A549 (cell line): Measurements from ENCODE around the gene NPIPA8.
"Not testable (repeated sequence)": the region's sequence is repeated elsewhere in the genome, so short reads cannot be mapped to it uniquely, and the experiment has no call there.

ENCODE experiments used
- HDAC2 ChIP-seq: fragments of 200-600 bp; sonication (generic); IDR thresholded peaks from 2 replicates; pipeline ENCODE4 v1.6.1; 2016
- MAFK ChIP-seq: fragments of 450-650 bp; IDR thresholded peaks from 2 replicates; pipeline ENCODE4 v1.6.1; 2014; ENCODE audit not compliant: partially characterized antibody
- MYC ChIP-seq: IDR thresholded peaks from 2 replicates; pipeline ENCODE4 v1.6.1; 2012; ENCODE audit warnings: mild to moderate bottlenecking, inconsistent platforms, low read length, improper control_type of control experiment, borderline replicate concordance
- POLR2A ChIP-seq: IDR thresholded peaks from 2 replicates; pipeline ENCODE4 v1.6.1; 2012; ENCODE audit warnings: mild to moderate bottlenecking, low read length
- SMC3 ChIP-seq: fragments of >200 bp; sonication (Bioruptor Twin); formaldehyde crosslinking; IDR thresholded peaks from 3 replicates; pipeline ENCODE4 v1.6.1; 2018; ENCODE audit warnings: inconsistent platforms
- TFCP2L1 ChIP-seq: fragments of 250-450 bp; sonication (Bioruptor Pico); IDR thresholded peaks from 2 replicates; pipeline ENCODE4 v1.5.0; 2021; ENCODE audit warnings: mild to moderate bottlenecking
- TF ChIP-seq, protein P1 (sequence below): fragments of >200 bp; sonication (Bioruptor Twin); formaldehyde crosslinking; IDR thresholded peaks from 3 replicates; pipeline ENCODE4 v1.5.1; 2016
- TF ChIP-seq, protein P2 (sequence below): IDR thresholded peaks from 2 replicates; pipeline ENCODE4 v1.6.1; 2012; ENCODE audit warnings: low read depth, borderline replicate concordance
- TF ChIP-seq, protein P3 (sequence below): fragments of 450-650 bp; IDR thresholded peaks from 2 replicates; pipeline ENCODE4 v1.6.1; 2014; ENCODE audit warnings: antibody characterized with exemption

DNA sequence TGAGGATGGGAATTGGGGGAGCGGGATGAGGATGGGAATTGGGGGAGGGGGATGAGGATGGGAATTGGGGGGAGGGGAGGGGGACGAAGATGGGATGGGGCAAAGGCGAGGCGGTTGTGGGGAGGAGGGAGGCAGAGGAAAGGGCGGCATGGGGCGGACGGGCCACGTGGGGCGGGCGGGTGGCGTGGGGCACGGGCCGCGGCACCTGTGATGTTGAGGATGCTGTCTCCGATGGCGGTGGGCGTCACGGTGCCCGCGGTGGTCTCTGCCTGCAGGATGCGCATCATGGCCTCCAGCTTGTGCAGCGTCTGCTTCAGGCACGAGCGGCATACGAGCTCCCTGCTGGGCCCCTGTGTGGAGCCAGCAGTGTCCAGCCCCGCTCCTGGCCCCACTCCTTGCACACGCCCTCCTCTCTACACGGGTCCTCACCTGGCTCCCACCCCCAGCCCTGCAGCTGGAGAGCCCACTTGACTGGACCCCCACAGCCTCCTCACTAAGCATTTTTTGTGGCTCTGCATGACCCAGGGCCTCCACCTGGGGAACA is 5.0 kb upstream of the NPIPA8 start:
- TF ChIP-seq TFCP2L1 (CRISPR knock-in tag); MAFK; POLR2A; HDAC2; SMC3; MYC: not testable (repeated sequence)
- TF ChIP-seq, protein P1, sequence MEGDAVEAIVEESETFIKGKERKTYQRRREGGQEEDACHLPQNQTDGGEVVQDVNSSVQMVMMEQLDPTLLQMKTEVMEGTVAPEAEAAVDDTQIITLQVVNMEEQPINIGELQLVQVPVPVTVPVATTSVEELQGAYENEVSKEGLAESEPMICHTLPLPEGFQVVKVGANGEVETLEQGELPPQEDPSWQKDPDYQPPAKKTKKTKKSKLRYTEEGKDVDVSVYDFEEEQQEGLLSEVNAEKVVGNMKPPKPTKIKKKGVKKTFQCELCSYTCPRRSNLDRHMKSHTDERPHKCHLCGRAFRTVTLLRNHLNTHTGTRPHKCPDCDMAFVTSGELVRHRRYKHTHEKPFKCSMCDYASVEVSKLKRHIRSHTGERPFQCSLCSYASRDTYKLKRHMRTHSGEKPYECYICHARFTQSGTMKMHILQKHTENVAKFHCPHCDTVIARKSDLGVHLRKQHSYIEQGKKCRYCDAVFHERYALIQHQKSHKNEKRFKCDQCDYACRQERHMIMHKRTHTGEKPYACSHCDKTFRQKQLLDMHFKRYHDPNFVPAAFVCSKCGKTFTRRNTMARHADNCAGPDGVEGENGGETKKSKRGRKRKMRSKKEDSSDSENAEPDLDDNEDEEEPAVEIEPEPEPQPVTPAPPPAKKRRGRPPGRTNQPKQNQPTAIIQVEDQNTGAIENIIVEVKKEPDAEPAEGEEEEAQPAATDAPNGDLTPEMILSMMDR, result not testable (repeated sequence)
- TF ChIP-seq, protein P2, sequence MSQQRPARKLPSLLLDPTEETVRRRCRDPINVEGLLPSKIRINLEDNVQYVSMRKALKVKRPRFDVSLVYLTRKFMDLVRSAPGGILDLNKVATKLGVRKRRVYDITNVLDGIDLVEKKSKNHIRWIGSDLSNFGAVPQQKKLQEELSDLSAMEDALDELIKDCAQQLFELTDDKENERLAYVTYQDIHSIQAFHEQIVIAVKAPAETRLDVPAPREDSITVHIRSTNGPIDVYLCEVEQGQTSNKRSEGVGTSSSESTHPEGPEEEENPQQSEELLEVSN, result not testable (repeated sequence)
- TF ChIP-seq, protein P3, sequence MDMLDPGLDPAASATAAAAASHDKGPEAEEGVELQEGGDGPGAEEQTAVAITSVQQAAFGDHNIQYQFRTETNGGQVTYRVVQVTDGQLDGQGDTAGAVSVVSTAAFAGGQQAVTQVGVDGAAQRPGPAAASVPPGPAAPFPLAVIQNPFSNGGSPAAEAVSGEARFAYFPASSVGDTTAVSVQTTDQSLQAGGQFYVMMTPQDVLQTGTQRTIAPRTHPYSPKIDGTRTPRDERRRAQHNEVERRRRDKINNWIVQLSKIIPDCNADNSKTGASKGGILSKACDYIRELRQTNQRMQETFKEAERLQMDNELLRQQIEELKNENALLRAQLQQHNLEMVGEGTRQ, result not testable (repeated sequence)
